VCaP (cell line): ENCODE results near the gene DENND2D.

Experiments
- H3K27ac ChIP-seq: fragments of 450-650 bp; 2 replicates; pipeline ENCODE4 v1.5.1; 2017
- CTCF ChIP-seq: fragments of 450-650 bp; conservative IDR thresholded peaks from 2 replicates; pipeline ENCODE4 v1.5.1; 2017; ENCODE audit warnings: mild to moderate bottlenecking, moderate library complexity

Gene DENND2D

DNA sequence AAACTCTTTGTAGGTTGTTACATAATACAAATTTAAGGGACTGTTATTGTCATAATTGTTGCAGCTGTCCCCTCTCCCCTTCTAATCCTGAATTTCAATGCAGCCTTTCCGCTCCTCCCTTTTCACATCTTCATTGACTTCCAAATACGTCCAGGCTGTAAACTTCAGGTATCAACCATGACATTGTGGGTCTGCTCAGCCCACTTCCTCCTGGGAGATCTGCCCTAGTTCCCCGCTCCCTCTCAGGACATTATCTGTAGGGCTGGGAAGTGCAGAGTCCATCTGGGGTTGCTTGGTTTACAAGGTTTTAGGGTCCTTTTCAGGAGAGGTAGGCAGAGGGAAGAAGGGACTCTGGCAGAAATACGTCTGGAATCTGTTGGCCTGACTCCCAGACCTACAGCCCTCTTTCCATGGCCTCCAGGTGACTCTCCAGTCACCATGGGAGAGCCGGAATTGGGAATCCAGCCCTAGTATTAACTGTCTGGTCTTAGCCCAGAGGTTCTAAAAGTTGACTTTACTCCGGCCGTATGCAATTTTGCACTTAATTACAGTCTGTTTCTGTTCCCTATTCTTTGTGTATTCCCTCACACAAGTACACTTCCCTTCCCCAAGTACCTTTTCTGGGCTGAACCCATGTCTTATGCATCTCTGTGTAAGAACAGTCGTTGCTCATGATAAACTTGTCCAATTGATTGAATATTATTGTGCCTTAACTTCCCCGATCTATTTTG lies 4.7 kb upstream of the DENND2D start:
- H3K27ac ChIP-seq = peak overlapping the region; percentile 79; the same call in 1 of the 2 replicates

GRCh38 chr1:111204201-111204982 lies 3.9 kb upstream of the DENND2D start:
- peak overlapping the region; percentile 79 for H3K27ac ChIP-seq
- TF ChIP-seq CTCF = 0 out of 2 replicates have a peak, but pooled peaks have one; percentile 8

More for the DNA sequence above, 4.7 kb upstream of the DENND2D start:
- TF ChIP-seq CTCF = no peak

GRCh38 chr1:111203681-111204200 lies 3.3 kb upstream of the DENND2D start:
- peak overlapping the region; percentile 79 for H3K27ac ChIP-seq

DNA sequence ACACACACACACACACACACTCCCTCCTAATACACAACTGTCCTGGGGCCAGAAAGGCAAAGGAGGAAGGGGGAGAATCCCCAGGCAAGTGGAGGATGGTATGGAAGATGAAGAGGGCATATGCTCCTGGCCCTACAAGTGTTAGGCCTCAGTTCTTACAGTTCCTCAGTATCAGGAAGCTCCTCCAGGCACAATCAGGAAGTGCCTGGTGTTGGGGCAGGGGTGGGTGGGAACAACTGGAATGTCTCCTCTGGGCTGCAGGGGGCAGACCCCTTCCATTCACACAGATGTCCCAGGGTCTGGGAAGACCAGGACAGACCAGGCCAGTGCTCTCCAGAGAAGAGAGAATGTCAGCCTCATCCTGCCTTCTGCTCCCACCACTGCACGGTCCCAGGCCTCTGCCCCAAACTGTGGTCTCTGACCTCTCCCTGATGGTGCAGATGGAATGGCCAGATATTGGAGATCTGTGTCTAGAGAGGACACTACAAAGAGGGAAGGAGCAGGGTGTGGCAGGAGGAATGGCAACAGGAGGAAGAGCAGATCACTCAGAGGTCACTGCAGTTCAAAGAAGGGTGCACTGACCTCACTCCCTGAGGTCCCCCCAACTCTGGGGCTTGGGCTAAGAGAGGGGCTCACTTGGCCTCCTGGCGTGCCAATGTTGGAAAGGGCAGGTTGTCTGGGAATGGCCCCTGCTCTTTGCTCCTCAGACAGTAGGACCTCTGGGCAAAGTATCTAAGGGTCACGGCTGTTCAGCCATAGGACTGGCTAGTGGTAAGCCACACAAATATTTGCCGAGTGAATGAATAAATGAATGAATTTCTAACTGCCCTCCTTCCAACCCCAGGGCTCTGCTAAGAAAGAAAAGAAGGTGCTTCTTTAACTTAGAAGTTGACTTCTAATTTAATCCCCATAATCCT lies 2.5 kb upstream of the DENND2D start:
- peak overlapping the region; percentile 79; the same call in 1 of the 2 replicates for H3K27ac ChIP-seq
- TF ChIP-seq CTCF = no peak

More at GRCh38 chr1:111203681-111204200, 3.3 kb upstream of the DENND2D start:
- TF ChIP-seq CTCF = no peak

GRCh38 chr1:111202366-111202706 lies 1.9 kb upstream of the DENND2D start:
- TF ChIP-seq CTCF = no peak
- no peak overlapping the region for H3K27ac ChIP-seq

GRCh38 chr1:111201275-111202090 lies 1.0 kb upstream of the DENND2D start:
- H3K27ac ChIP-seq = no peak overlapping the region

More at GRCh38 chr1:111201275-111202090, 1.0 kb upstream of the DENND2D start:
- TF ChIP-seq CTCF = no peak
